ENCODE results near the gene GDF7.
A peak's percentile ranks its signal among the peaks of the same experiment; 100 is the strongest.
"Not testable (repeated sequence)": the region's sequence is repeated elsewhere in the genome, so short reads cannot be mapped to it uniquely, and the experiment has no call there.

GDF7 gene

DNA sequence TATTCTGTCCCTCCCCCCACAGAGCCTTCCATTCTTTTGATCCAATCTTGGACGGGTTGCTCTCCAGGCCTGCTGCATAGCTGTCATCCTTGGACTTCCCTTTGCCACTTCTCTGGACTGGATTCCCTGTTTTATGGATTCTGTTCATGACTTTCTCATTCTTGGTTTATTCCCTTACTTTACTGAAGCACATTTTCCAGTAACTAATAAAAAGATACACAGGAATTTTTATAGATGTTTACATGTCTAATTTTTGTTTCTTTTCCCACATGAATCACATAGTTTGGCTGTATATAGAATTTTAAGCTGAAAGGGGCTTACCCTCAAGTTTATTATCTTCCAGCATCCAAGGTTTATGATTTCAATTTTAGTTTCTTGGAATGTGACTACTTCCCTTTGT, 37.9 kb downstream of the GDF7 start:
- DNase-seq (ENCODE audit: low spot score): no peak

DNA sequence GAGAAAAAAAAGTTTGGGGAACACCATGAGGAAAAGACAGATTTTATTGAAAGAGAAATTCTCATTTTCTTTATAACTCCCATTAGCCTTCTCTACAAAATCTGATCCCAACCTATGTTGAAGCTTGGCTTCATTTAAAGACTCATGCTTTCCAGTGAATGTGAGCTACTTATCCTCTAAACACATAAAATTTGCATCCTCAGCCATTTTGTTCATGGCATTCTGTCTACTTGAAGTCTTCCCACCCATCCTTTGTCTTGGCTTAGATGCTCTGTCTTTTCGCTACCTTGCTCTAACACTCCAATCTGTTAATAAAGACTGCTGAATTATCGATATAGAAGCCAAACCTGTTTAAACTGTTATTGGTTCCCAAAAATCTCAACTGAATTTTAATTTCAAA, 39.3 kb downstream of the GDF7 start:
- no peak for DNase-seq (ENCODE audit: low spot score)

DNA sequence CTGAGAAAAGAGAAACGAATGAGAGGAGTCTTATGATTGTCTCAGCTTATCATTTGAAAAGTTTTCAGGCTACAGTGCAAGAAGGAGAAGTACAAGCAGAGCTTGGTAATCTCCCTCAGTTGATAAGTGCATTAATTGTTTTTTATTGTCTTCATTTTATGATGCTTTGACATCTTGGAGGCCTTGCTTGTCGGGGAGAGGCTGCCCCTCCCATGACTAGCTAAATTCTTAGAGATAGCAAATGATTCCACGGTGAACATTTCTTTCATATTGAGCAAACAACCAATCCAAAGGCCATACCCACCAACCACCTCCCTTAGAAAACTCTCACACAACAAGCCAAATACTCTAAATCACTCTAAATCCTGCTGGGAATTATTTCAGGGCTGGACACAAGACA, 39.8 kb downstream of the GDF7 start:
- DNase-seq (ENCODE audit: low spot score): no peak

DNA sequence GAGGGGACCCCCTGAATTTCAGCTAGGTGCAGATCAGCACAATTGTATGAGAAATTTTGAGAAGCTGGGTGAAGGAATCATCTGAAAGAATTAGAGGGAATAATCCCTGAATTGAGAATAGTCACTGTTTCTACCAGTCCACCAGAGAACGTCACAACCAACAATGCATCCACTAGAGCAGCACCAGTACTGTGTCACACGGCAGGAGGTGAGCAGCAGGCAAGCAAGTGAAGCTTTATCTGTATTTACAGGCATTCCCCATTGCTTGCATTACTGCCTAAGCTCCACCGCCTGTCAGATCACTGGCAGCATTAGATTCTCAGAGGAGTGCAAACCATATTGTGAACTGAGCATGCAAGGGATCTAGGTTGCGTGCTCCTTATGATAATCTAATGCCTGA, 40.7 kb downstream of the GDF7 start:
- DNase-seq (ENCODE audit: low spot score): no peak

DNA sequence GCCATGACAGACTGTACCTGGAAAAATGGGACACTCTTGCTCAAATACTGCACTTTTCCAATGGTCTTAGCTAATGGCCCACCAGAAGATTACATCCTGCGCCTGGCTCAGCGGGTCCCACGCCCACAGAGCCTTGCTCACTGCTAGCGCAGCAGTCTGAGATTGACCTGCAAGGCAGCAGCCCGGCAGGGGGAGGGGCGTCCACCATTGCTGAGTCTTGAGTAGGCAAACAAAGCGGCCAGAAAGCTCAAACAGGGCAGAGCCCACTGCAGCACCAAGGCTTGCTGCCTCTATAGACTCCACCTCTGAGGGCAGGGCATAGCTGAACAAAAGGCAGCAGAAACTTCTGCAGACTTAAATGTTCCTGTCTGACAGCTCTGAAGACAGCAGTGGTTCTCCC, 44.7 kb downstream of the GDF7 start:
- DNase-seq (ENCODE audit: low spot score): not testable (repeated sequence)

DNA sequence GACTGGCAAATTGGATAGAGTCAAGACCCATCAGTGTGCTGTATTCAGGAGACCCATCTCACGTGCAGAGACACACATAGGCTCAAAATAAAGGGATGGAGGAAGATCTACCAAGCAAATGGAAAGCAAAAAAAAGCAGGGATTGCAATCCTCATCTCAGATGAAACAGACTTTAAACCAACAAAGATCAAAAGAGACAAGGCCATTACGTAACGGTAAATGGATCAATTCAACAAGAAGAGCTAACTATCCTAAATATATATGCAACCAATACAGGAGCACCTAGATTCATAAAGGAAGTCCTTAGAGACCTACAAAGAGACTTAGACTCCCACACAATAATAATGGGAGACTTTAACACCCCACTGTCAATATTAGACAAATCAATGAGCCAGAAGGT, 46.6 kb downstream of the GDF7 start:
- not testable (repeated sequence) for DNase-seq (ENCODE audit: low spot score)

DNA sequence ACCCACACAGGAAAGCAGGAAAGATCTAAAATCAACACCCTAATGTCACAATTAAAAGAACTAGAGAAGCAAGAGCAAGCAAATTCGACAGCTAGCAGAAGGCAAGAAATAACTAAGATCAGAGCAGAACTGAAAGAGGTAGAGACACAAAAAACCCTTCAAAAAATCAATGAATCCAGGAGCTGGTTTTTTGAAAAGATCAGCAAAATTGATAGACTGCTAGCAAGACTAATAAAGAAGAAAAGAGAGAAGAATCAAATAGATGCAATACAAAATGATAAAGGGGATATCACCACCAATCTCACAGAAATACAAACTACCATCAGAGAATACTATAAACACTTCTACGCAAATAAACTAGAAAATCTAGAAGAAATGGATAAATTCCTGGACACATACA, 47.5 kb downstream of the GDF7 start:
- DNase-seq (ENCODE audit: low spot score): not testable (repeated sequence)

DNA sequence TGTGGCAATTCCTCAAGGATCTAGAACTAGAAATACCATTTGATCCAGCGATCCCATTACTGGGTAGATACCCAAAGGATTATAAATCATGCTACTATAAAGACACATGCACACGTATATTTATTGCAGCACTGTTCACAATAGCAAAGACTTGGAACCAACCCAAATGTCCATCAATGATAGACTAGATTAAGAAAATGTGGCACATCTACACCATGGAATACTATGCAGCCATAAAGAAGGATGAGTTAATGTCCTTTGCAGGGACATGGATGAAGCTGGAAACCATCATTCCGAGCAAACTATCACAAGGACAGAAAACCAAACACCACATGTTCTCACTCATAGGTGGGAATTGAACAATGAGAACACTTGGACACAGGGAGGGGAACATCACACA, 49.2 kb downstream of the GDF7 start:
- DNase-seq (ENCODE audit: low spot score): not testable (repeated sequence)

DNA sequence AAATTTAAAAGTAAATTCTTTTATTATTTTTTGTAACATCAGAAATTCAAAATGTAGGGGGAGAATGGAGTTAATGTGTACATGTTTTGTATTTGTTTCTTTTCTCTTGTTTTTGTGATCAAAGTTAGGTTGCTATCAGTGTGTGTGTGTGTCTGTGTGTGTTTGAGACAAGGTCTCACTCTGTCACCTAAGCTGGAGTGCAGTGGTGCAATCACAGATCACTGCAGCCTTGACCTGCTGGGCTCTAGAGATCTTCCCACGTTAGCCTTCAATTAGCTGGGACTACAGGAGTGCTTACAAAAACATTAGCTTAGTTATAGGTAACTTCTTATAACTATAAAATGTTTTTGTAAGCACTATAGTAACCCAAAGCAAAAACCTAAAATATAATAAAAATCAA, 50.7 kb downstream of the GDF7 start:
- no peak for DNase-seq (ENCODE audit: low spot score)

DNA sequence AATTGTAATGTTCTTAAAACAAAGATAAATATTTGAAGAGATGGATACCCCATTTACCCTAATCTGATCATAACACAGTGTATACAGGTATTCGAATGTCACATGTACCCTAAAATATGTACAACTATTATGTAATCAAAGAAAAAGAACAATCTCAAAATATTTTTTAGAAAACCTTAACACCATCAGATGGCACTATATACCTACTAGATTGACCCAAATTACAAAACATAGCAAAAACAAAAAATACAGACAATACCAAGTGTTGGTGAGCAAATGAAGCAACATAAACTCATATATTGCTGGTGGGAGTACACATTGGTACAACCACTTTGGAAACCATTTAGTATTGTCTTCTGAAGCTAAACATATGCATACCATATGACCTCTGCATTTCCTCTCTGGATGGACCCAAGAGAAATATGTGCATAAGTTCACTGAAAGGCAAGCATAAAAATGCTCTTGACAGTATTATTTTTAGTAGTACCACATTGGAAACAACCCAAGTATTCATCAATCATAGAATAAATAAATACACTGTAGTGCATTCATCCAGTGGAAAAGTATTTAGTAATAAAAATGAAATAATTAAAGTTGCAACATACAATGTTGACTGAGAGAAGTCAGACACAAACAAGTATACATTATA, 55.8 kb downstream of the GDF7 start:
- no peak for DNase-seq (ENCODE audit: low spot score)

DNA sequence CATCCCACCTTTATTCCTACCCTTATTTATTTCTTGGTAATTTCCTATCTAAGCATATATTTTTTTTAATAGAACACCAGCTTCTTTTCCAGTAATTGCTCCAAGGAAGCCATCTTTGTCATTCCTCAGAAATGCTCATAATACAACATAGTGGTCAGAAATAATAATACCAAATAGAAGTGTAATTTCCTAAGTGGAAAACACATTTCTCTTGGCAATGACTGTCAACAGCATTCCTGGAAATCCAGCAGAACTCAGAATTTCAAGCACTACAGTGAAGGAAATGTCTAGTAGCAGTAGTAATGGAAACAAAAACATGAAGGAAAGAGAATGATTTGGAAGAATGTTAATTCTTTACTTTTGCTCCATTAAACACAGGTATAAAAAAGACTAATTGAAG, 56.6 kb downstream of the GDF7 start:
- no peak for DNase-seq (ENCODE audit: low spot score)

DNA sequence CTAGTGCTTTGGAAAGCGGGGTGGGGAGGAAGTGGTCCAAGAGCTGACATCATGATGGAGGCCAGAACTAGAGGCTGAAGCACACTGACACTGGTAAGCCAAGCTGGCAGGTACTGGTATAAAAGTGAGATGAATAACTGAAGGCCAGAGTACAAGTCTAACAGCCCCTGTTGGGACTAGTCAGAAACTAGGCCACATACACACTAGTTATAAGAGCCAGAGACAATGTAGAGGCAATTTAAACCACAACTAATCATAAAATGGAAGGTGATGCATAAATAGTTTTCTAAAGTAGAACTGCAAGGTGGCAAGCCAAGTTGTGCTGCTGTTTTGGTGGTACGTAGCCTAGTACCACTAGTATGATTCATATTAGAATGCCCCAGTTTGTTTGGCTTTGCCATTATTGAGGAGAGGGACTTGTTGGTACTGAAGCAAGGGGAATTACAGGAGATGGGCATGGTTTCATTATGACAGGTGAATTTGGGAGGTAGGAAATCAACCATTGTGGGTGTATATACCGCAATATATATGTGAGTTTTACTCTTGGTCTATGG, 57.6 kb downstream of the GDF7 start:
- no peak for DNase-seq (ENCODE audit: low spot score)

DNA sequence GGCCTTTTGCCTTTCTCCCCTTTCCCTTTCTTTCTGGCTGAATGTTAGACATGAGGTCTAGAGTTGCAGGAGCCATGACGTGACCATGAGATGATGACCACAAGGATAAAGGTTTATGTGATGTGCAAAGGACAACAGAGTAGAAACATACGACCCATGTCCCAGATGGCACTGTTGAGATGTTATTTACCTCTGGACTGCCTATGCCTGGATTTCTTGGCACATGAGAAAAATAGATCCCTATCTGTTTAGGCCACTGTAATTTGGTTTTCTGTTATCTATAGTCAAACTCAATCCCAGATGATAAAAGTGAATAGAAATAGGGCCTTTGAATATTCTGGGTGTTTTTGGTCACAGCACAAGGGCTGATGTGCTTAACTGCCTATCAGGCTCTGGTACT, 58.8 kb downstream of the GDF7 start:
- no peak for DNase-seq (ENCODE audit: low spot score)

DNA sequence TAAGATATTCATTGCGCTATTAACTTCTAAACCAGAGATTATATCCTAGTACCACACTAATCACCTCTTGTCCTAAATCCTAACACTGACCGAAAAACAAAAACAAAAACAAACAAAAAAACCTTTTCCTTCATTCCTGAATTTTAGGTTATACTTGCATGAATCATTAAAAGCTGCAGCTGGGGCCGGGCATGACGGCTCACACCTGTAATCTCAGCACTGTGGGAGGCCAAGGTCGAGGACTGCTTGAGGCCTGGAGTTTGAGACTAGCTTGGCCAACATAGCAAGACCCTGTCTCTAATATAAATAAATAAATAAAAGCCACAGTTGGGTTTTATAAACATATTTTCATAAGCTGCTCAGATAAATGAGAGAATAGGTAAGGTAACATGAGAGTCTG, 60.0 kb downstream of the GDF7 start:
- no peak for DNase-seq (ENCODE audit: low spot score)

DNA sequence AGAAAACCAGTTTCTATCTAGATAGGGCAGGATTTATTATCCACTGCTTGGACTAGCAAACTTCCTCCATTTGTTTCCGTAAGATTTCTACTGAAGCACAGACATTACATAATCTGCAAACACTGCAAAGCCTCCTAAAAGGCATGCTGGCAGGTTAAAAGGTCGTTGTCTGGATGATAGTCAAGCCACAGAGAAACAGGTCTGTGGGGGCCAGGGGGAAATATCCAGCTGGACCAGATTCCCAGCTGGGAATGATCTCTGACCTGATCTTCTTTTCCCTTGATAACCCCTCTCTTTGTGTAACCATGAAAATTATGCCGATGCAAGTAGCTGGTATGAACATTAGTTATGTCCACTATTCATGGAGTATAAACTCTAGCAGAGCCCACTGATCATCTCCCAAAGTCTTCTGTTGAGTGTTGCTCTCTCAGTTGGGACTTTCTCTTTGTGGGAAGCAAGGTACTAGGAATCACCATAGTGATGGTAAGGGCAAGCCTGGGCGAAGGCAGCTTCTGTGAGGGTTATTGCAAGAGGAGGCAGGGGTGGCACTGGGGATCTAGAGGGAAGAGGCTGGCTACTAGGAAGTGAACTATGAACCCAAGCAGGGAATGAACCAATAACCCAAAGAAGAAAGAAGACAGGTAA, 61.3 kb downstream of the GDF7 start:
- DNase-seq (ENCODE audit: low spot score): peak; percentile 30
